ENCODE data around the gene PALM. TPM values are rescaled to one million over a fixed set of nuclear protein-coding genes. Genes with fewer than 3 reads are reported as not detected.

The PALM gene
- total and polyA plus RNA-seq, 2 experiments from 2014 or later = 22.1 to 27.2 TPM

DNA sequence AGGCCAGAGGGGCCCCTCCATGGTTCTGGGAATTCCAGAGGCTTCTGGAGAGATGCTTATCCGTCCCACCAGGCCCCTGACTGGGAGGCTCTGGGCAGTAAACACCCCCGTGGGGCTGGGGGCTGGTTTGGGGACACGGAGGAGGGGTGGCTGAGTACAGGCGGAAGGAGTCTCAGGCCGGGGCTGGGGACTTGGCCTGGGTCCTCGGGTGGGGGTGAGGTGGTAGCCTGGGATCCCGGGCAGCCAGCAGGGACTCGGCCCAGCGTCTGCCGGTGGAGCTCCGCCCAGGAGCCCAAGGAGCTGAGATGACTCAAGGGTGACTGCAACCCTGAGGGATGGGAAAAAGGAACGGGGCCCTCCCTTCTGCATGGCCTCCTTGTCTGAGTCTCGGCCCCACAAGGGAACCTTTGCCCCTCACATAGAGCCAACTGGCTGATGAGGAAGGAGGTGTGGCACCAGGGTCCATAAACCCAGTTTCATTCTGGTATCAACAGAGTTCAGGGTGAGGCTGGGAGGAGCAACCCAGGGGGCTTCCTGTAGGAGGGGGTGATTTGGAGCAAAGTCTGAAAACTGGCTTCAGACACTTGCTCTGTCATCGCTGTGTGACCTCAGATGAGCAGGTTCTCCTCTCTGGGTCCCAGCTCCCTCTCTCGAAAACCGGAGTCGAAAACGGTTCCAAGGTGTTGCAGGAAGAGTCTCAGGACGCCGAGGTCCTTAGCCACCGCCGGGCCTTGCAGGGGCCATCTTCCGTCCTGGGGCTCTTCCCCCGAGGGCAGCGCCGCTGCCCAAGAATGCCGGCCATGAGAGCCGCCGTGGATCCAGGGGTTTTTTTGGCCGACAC lies 43.0 kb downstream of the PALM start:
- TF ChIP-seq EZH2 (IDR thresholded peaks at IDR 0.05; ENCODE audit: borderline replicate concordance) = no peak
- TF ChIP-seq, protein P1, sequence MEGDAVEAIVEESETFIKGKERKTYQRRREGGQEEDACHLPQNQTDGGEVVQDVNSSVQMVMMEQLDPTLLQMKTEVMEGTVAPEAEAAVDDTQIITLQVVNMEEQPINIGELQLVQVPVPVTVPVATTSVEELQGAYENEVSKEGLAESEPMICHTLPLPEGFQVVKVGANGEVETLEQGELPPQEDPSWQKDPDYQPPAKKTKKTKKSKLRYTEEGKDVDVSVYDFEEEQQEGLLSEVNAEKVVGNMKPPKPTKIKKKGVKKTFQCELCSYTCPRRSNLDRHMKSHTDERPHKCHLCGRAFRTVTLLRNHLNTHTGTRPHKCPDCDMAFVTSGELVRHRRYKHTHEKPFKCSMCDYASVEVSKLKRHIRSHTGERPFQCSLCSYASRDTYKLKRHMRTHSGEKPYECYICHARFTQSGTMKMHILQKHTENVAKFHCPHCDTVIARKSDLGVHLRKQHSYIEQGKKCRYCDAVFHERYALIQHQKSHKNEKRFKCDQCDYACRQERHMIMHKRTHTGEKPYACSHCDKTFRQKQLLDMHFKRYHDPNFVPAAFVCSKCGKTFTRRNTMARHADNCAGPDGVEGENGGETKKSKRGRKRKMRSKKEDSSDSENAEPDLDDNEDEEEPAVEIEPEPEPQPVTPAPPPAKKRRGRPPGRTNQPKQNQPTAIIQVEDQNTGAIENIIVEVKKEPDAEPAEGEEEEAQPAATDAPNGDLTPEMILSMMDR (IDR thresholded peaks at IDR 0.05; ENCODE audit: poor library complexity) = no peak
- TF ChIP-seq EZH2phosphoT487 (IDR thresholded peaks at IDR 0.05; ENCODE audit: low read depth, severe bottlenecking, unreplicated experiment) = no peak
- Histone ChIP-seq H3K36me3 (replicated peaks; ENCODE audit: insufficient read depth, low read depth) (no peaks in the 10 kb centered on the region), H3K4me3 (peak overlapping the region; percentile 14)

DNA sequence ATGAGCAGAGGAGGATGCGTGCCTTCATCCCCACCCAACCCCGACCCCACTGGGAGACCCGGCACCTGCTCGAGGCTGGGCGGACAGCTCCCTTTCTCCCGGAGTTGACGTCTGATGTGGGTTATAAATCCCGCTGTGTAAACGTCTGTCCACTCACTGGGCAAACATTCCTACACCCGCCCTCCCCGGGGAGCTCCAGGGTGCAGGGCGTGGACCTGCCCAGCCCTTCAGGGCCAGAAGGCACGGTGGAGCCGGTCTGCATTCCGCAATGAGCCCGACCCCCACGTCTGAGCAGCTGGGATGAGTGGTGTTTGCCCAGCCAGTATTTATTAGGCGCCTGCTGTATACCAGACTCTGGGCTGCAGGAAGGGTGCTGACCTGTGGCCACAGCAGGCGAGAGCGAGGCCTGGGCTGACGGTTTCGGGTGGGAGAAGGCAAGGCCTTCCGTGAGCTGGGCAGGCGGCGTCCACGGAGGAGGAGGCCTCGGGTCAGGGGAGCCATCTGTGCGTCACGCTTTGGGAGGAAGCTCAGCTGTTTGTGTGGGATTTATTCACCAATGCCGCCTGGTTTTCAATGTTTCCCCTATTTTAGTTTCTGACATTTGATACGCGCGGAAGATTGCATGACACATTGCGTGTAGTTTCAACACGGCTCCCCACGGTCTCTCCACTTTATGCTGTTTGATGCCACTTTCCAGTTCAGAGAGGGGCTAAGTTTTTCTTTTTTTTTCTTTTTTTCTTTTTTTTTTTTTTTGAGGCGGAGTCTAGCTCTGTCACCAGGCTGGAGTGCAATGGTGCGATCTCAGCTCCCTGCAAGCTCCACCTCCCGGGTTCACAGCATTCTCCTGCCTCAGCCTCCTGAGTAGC lies 44.1 kb downstream of the PALM start:
- no peaks in the 10 kb centered on the region for H3K9me2 ChIP-seq (replicated peaks; ENCODE audit: insufficient read depth)
- H3K79me2 ChIP-seq = peaks cover 35% of the 10 kb centered on the region
- peaks cover 23% of the 10 kb centered on the region for H3K4me1 ChIP-seq (ENCODE audit: insufficient read depth)
- peak; percentile 90 for DNase-seq (ENCODE audit: low spot score)
- H3K9me3 ChIP-seq (ENCODE audit: low read depth) = no peaks in the 10 kb centered on the region
- H3K27me3 ChIP-seq = no peaks in the 10 kb centered on the region
- H3K4me2 ChIP-seq = peak overlapping the region; percentile 74
- H4K20me1 ChIP-seq (ENCODE audit: insufficient read depth, poor library complexity, severe bottlenecking) = no peaks in the 10 kb centered on the region
- WGBS (ENCODE audit: low lambda C conversion rate, missing lambda C conversion rate) = 41% methylated on average over 34 of the region's 39 CpGs
- TF ChIP-seq EZH2phosphoT487 (IDR thresholded peaks at IDR 0.05; ENCODE audit: low read depth, severe bottlenecking, unreplicated experiment) (no peak), EZH2 (IDR thresholded peaks at IDR 0.05; ENCODE audit: borderline replicate concordance) (no peak)
- TF ChIP-seq, protein P1 (IDR thresholded peaks at IDR 0.05; ENCODE audit: poor library complexity) = no peak
- no peak overlapping the region for H3K4me3 ChIP-seq
- H3K36me3 ChIP-seq (replicated peaks; ENCODE audit: insufficient read depth, low read depth) = no peaks in the 10 kb centered on the region
- H3K27ac ChIP-seq = peak overlapping the region; percentile 99
- H2AFZ ChIP-seq = no peak overlapping the region

More for the DNA sequence above, 43.0 kb downstream of the PALM start:
- peak overlapping the region; percentile 74 for H3K4me2 ChIP-seq
- H3K27me3 ChIP-seq = no peaks in the 10 kb centered on the region
- WGBS (ENCODE audit: low lambda C conversion rate, missing lambda C conversion rate) = 62% methylated on average over 30 of the region's 30 CpGs
- DNase-seq (ENCODE audit: low spot score) = peak; percentile 89
- H3K27ac ChIP-seq = peak overlapping the region; percentile 99
- H2AFZ ChIP-seq = no peak overlapping the region
- H3K79me2 ChIP-seq = peaks cover 34% of the 10 kb centered on the region
- no peaks in the 10 kb centered on the region for H4K20me1 ChIP-seq (ENCODE audit: insufficient read depth, poor library complexity, severe bottlenecking)
- no peaks in the 10 kb centered on the region for H3K9me2 ChIP-seq (replicated peaks; ENCODE audit: insufficient read depth)
- no peaks in the 10 kb centered on the region for H3K9me3 ChIP-seq (ENCODE audit: low read depth)
- H3K4me1 ChIP-seq (ENCODE audit: insufficient read depth) = peaks cover 23% of the 10 kb centered on the region

DNA sequence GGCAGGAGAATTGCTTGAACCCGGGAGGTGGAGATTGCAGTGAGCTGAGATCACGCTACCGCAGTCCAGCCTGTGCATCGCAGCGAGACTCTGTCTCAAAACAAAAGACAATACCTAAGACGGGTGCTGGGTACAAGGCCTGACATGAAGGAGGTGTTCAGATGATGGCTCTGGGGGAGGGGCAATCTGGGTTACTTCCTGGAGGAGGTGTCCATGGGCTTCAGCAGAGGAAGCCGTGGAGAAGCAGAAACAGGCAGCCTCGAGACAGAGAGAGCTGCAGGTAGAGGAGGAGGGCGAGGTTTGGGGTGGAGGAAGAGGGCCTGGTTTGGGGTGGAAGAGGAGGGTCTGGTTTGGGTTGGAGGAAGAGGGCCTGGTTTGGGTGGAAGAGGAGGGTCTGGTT lies 45.8 kb downstream of the PALM start:
- no peak for DNase-seq (ENCODE audit: low spot score)
- no peak overlapping the region for H3K4me3 ChIP-seq

More for the DNA sequence above, 45.8 kb downstream of the PALM start:
- H3K9me3 ChIP-seq (ENCODE audit: low read depth) = no peaks in the 10 kb centered on the region
- no peaks in the 10 kb centered on the region for H4K20me1 ChIP-seq (ENCODE audit: insufficient read depth, poor library complexity, severe bottlenecking)
- no peaks in the 10 kb centered on the region for H3K27me3 ChIP-seq
- peaks cover 35% of the 10 kb centered on the region for H3K79me2 ChIP-seq
- H3K4me2 ChIP-seq = no peak overlapping the region
- H3K9me2 ChIP-seq (replicated peaks; ENCODE audit: insufficient read depth) = no peaks in the 10 kb centered on the region
- TF ChIP-seq EZH2phosphoT487 (IDR thresholded peaks at IDR 0.05; ENCODE audit: low read depth, severe bottlenecking, unreplicated experiment) = no peak
- TF ChIP-seq, protein P1 (IDR thresholded peaks at IDR 0.05; ENCODE audit: poor library complexity) = no peak
- no peak for TF ChIP-seq EZH2 (IDR thresholded peaks at IDR 0.05; ENCODE audit: borderline replicate concordance)
- H3K4me1 ChIP-seq (ENCODE audit: insufficient read depth) = peaks cover 23% of the 10 kb centered on the region
- no peak overlapping the region for H2AFZ ChIP-seq
- 88% methylated on average over 9 of the region's 9 CpGs for WGBS (ENCODE audit: low lambda C conversion rate, missing lambda C conversion rate)
- H3K27ac ChIP-seq = peak overlapping the region; percentile 99
- H3K36me3 ChIP-seq (replicated peaks; ENCODE audit: insufficient read depth, low read depth) = no peaks in the 10 kb centered on the region
